H1 (cell line): Measurements from ENCODE around the gene IL6ST. TPM values are rescaled to one million over a fixed set of nuclear protein-coding genes. Genes with fewer than 3 reads are reported as not detected.

Experiments used
- CTCF ChIA-PET: fragments of 300-600 bp; sonication (Branson Sonifier 250); formaldehyde crosslinking; loops from one replicate; lab custom pipeline; 2021; ENCODE audit not compliant: partially characterized antibody; lab: Charles Lee
- POLR2A ChIA-PET: fragments of 300-600 bp; sonication (Branson Sonifier 250); formaldehyde crosslinking; loops from one replicate; lab custom pipeline; 2021; ENCODE audit warnings: inconsistent platforms; ENCODE audit not compliant: partially characterized antibody; lab: Charles Lee
- DNase-seq, 2 experiments: peaks; one replicate each; pipeline versions ENCODE4 v3.0.0 to v3.0.0-alpha.2; 2010 to 2022; ENCODE audit warnings: low spot score in 2 of 2, low read depth in 1 of 2, mixed read lengths in 1 of 2
- FAIRE-seq: peaks from 2 replicates; lab custom pipeline; 2011; peaks lifted over from hg19 to GRCh38; lab: Jason Lieb, UNC
- H2AFZ ChIP-seq: 2 replicates; pipeline ENCODE4 v1.8.1; 2012; ENCODE audit warnings: low read length, inconsistent platforms
- H2AK5ac ChIP-seq: 2 replicates; pipeline ENCODE4 v1.6.1; 2013; ENCODE audit warnings: low read depth, low read length
- H2BK120ac ChIP-seq: replicated peaks from 2 replicates; pipeline ENCODE3; 2013; ENCODE audit warnings: low read depth, low read length, inconsistent platforms
- H2BK12ac ChIP-seq: 2 replicates; pipeline ENCODE4 v1.6.1; 2013; ENCODE audit warnings: low read depth, low read length
- H2BK15ac ChIP-seq: 2 replicates; pipeline ENCODE4 v1.6.1; 2013; ENCODE audit warnings: low read length
- H2BK20ac ChIP-seq: 2 replicates; pipeline ENCODE4 v1.6.1; 2013; ENCODE audit warnings: low read length
- H2BK5ac ChIP-seq: 2 replicates; pipeline ENCODE4 v1.6.1; 2013; ENCODE audit warnings: low read depth, low read length
- H3K14ac ChIP-seq: 2 replicates; pipeline ENCODE4 v1.6.1; 2013; ENCODE audit warnings: inconsistent platforms; ENCODE audit not compliant: insufficient read length
- H3K18ac ChIP-seq: 2 replicates; pipeline ENCODE4 v1.6.1; 2013; ENCODE audit warnings: low read length; ENCODE audit errors: extremely low read depth
- H3K23ac ChIP-seq: 2 replicates; pipeline ENCODE4 v1.6.1; 2013; ENCODE audit warnings: inconsistent platforms; ENCODE audit not compliant: insufficient read length
- H3K23me2 ChIP-seq: 2 replicates; pipeline ENCODE4 v1.6.1; 2013; ENCODE audit warnings: low read depth, low read length
- H3K27ac ChIP-seq: 2 replicates; pipeline ENCODE4 v1.6.1; 2011; ENCODE audit warnings: low read depth, low read length, inconsistent platforms
- H3K27me3 ChIP-seq, 4 experiments: replicated peaks in 1 of 4; 1 replicate in 1 of 4; 2 replicates in 3 of 4; pipeline versions ENCODE4 v1.6.1 to v1.8.1; 2011 to 2013; ENCODE audit warnings: low read length in 3 of 4, mild to moderate bottlenecking in 3 of 4, inconsistent platforms in 2 of 4, mixed read lengths in 2 of 4, moderate library complexity in 1 of 4; ENCODE audit not compliant: control insufficient read depth in 3 of 4, insufficient read depth in 3 of 4; ENCODE audit errors: extremely low read depth in 1 of 4
- H3K36me3 ChIP-seq, 4 experiments: 2 replicates each; pipeline versions ENCODE4 v1.6.1 to v1.8.1; 2011 to 2013; ENCODE audit warnings: mild to moderate bottlenecking in 4 of 4, low read length in 3 of 4, moderate library complexity in 2 of 4, control low read depth in 1 of 4, inconsistent platforms in 1 of 4; ENCODE audit not compliant: insufficient read depth in 4 of 4, control insufficient read depth in 2 of 4
- H3K4ac ChIP-seq: replicated peaks from 2 replicates; pipeline ENCODE3; 2013; ENCODE audit warnings: low read length, low read depth, mixed read lengths, inconsistent platforms; ENCODE audit not compliant: insufficient read length
- H3K4me1 ChIP-seq, 4 experiments: replicated peaks in 1 of 4; 1 replicate in 1 of 4; 2 replicates in 3 of 4; pipeline versions ENCODE4 v1.6.1 to v1.8.1; 2011 to 2013; ENCODE audit warnings: low read length in 3 of 4, inconsistent platforms in 2 of 4, mixed read lengths in 1 of 4; ENCODE audit not compliant: insufficient read depth in 4 of 4, control insufficient read depth in 3 of 4
- H3K4me2 ChIP-seq, 2 experiments: 2 replicates each; pipeline versions ENCODE4 v1.6.1 to v1.8.1; 2011 to 2013; ENCODE audit warnings: low read depth in 2 of 2, low read length in 2 of 2, control low read depth in 1 of 2, inconsistent platforms in 1 of 2, mild to moderate bottlenecking in 1 of 2; ENCODE audit not compliant: insufficient read depth in 1 of 2
- H3K4me3 ChIP-seq, 4 experiments: fragments of 200-600, 300-600 bp in 1 of 4; sonication (generic), shearing (Covaris generic), sonication (Bioruptor Twin) in 1 of 4; 2 replicates each; pipeline versions ENCODE4 v1.5.1 to v1.8.1; 2011 to 2016; ENCODE audit warnings: low read length in 4 of 4, low read depth in 3 of 4, control low read depth in 2 of 4, inconsistent platforms in 2 of 4, mild to moderate bottlenecking in 2 of 4, mixed read lengths in 1 of 4, moderate library complexity in 1 of 4; ENCODE audit not compliant: insufficient read depth in 2 of 4; ENCODE audit errors: extremely low read depth in 1 of 4
- H3K56ac ChIP-seq: replicated peaks from 2 replicates; pipeline ENCODE3; 2013; ENCODE audit warnings: low read depth, mild to moderate bottlenecking, mixed read lengths, low read length, inconsistent platforms; ENCODE audit not compliant: insufficient read length
- H3K79me1 ChIP-seq: 2 replicates; pipeline ENCODE4 v1.6.1; 2013; ENCODE audit warnings: low read depth, low read length, control low read depth
- H3K79me2 ChIP-seq, 2 experiments: 2 replicates each; pipeline versions ENCODE4 v1.6.1 to v1.8.1; 2012 to 2013; ENCODE audit warnings: low read length in 2 of 2, mild to moderate bottlenecking in 2 of 2, inconsistent platforms in 1 of 2; ENCODE audit not compliant: insufficient read depth in 2 of 2, control insufficient read depth in 1 of 2
- H3K9ac ChIP-seq, 4 experiments: replicated peaks in 1 of 4; 1 replicate in 1 of 4; 2 replicates in 3 of 4; pipeline versions ENCODE4 v1.6.1 to v1.8.1; 2011 to 2013; ENCODE audit warnings: low read depth in 3 of 4, low read length in 3 of 4, control low read depth in 2 of 4, mild to moderate bottlenecking in 2 of 4, moderate library complexity in 2 of 4, inconsistent platforms in 1 of 4; ENCODE audit errors: extremely low read depth in 1 of 4
- H3K9me3 ChIP-seq, 2 experiments: 2 replicates each; pipeline versions ENCODE4 v1.6.1 to v1.8.1; 2012 to 2013; ENCODE audit warnings: mild to moderate bottlenecking in 2 of 2, moderate library complexity in 2 of 2, control low read depth in 1 of 2, inconsistent platforms in 1 of 2, low read depth in 1 of 2, low read length in 1 of 2, mixed read lengths in 1 of 2; ENCODE audit not compliant: insufficient read depth in 2 of 2
- H4K20me1 ChIP-seq, 2 experiments: replicated peaks in 1 of 2; 2 replicates each; pipeline versions ENCODE3 to v1.8.1; 2011 to 2013; ENCODE audit warnings: inconsistent platforms in 2 of 2, low read length in 2 of 2, mild to moderate bottlenecking in 1 of 2; ENCODE audit not compliant: insufficient read depth in 2 of 2, control insufficient read depth in 1 of 2
- H4K5ac ChIP-seq: 2 replicates; pipeline ENCODE4 v1.6.1; 2013; ENCODE audit warnings: low read length, low read depth, mixed read lengths, inconsistent platforms; ENCODE audit not compliant: insufficient read length
- H4K8ac ChIP-seq: 2 replicates; pipeline ENCODE4 v1.8.0; 2013; ENCODE audit warnings: mild to moderate bottlenecking, moderate library complexity, low read length, inconsistent platforms; ENCODE audit not compliant: insufficient read depth; ENCODE audit errors: extremely low read depth
- H4K91ac ChIP-seq: replicated peaks from 2 replicates; pipeline ENCODE3; 2013; ENCODE audit warnings: low read length, mixed read lengths, inconsistent platforms; ENCODE audit not compliant: insufficient read length
- ASH2L ChIP-seq: fragments of 200-600, 300-600 bp; sonication (generic); IDR thresholded peaks from one replicate; pipeline ENCODE4 v1.7.1; 2017; ENCODE audit warnings: low read length
- CBX8 ChIP-seq: fragments of 300-800, 300-1000 bp; sonication (generic); IDR thresholded peaks from 2 replicates; pipeline ENCODE4 v1.7.1; 2016; ENCODE audit warnings: low read depth, low read length, borderline replicate concordance
- CEBPB ChIP-seq: IDR thresholded peaks from 2 replicates; pipeline ENCODE4 v1.6.1; 2012; ENCODE audit warnings: low read depth, low read length
- CHD2 ChIP-seq: IDR thresholded peaks from 2 replicates; pipeline ENCODE4 v1.6.1; 2012; ENCODE audit warnings: low read length, improper control_type of control experiment
- CTBP2 ChIP-seq: IDR thresholded peaks from 2 replicates; pipeline ENCODE4 v1.7.0; 2011; ENCODE audit warnings: borderline replicate concordance, mild to moderate bottlenecking, moderate library complexity, mixed read lengths, low read length; ENCODE audit not compliant: insufficient read depth, insufficient read length
- GABPA ChIP-seq: IDR thresholded peaks from 2 replicates; pipeline ENCODE4 v1.6.1; 2011; ENCODE audit warnings: mild to moderate bottlenecking, low read length, moderate library complexity, borderline replicate concordance; ENCODE audit not compliant: insufficient read depth
- HDAC6 ChIP-seq: IDR thresholded peaks from one replicate; pipeline ENCODE4 v1.7.1; 2012; ENCODE audit warnings: low read depth, mild to moderate bottlenecking, inconsistent platforms, low read length, moderate library complexity
- MAFK ChIP-seq: IDR thresholded peaks from 2 replicates; pipeline ENCODE4 v1.6.1; 2012; ENCODE audit warnings: low read depth, mild to moderate bottlenecking, improper control_type of control experiment, low read length
- RBBP5 ChIP-seq: IDR thresholded peaks from 2 replicates; pipeline ENCODE4 v1.7.1; 2012; ENCODE audit warnings: low read depth, mild to moderate bottlenecking, inconsistent platforms, low read length, moderate library complexity, borderline replicate concordance
- RNF2 ChIP-seq: fragments of 200-900, 300-1000 bp; sonication (generic); IDR thresholded peaks from 2 replicates; pipeline ENCODE4 v1.7.1; 2016; ENCODE audit warnings: borderline replicate concordance, low read depth, mild to moderate bottlenecking, antibody characterized with exemption, low read length; ENCODE audit not compliant: poor library complexity, severe bottlenecking; ENCODE audit errors: missing control alignments
- SAP30 ChIP-seq: fragments of 300-600 bp; sonication (generic); IDR thresholded peaks from 2 replicates; pipeline ENCODE4 v1.7.1; 2012; ENCODE audit warnings: low read length, moderate library complexity, mild to moderate bottlenecking, inconsistent platforms; ENCODE audit not compliant: insufficient read depth, insufficient replicate concordance
- TAF1 ChIP-seq: IDR thresholded peaks from 2 replicates; pipeline ENCODE4 v1.6.1; 2011; ENCODE audit warnings: mild to moderate bottlenecking, low read depth, low read length
- TBP ChIP-seq: IDR thresholded peaks from 2 replicates; pipeline ENCODE4 v1.6.1; 2011; ENCODE audit warnings: low read depth, low read length, improper control_type of control experiment
- WGBS, 2 experiments: shearing (Covaris generic) in 1 of 2; methylation state at CpG; one replicate each; pipeline versions ENCODE4 v1.1.6 to v1.1.7; 2013 to 2015; ENCODE audit warnings: low lambda C conversion rate in 2 of 2, mixed read lengths in 2 of 2, inconsistent platforms in 1 of 2, low coverage in 1 of 2, missing lambda C conversion rate in 1 of 2; ENCODE audit not compliant: insufficient replicate concordance in 2 of 2, insufficient coverage in 1 of 2, insufficient read length in 1 of 2; ENCODE audit errors: extremely low coverage in 1 of 2, missing lambda C conversion rate in 1 of 2; 5-methylcytosine and 5-hydroxymethylcytosine counted together
- polyA plus RNA-seq, 7 experiments: library from polyadenylated mRNA; depleted of rRNA in 3 of 7; stranded (reverse) in 5 of 7; unstranded in 2 of 7; fragments of >200 nt in 5 of 7; fragments of 200-250 nt in 2 of 7; gene quantifications; 1 replicate in 5 of 7; 2 replicates in 1 of 7; 4 replicates in 1 of 7; pipeline versions ENCODE4 v1.2.1 to v1.2.3, GENCODE V29; 2011 to 2013; ENCODE audit warnings: missing spikeins in 2 of 7, mixed read lengths in 2 of 7
- total RNA-seq: library from RNA; stranded (reverse); fragmentation: NEBNext Ultra II Directional; extraction: Animal tissue kit (Norgen Biotek cat#: 25700); gene quantifications from 2 replicates; pipeline ENCODE4 v1.2.1, GENCODE V29; 2021

Gene IL6ST
- total and polyA plus RNA-seq, 2 of the 8 experiments (the other 6 are each of a cell fraction or from before 2014, with no cell fraction given), result 1.4 to 11.1 TPM

DNA sequence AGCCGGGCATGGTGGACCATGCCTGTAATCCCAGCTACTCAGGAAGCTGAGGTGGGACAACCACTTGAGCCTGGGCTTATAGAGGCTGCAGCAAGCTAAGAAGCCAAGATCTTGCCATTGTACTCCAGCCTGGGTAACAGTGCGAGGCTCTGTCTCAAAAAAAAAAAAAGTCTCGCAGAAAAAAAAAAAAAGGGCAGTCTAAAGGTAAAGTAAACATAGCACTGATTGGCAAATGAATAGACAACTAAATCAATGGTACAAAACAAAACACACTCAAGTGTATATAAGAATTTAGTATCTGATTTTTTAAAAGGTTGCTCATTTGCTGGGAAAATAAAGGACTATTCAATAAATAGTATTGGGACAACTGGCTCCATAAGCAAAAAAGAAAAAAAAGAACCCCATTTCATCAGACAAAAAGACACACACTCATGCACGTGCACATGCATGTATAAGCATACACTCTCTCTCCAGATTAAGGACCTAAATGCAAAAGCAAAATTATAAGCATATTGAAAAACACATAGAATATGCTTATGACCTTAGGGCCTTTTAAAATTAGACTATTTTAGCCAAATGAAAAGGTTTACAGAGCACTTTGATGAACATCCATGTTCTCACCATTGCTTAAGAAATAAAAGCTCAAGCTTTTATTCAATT lies 5.7 kb downstream of the IL6ST start:
- Histone ChIP-seq H3K18ac (no peak overlapping the region), H3K27me3 (no peaks in the 10 kb centered on the region), H3K14ac (no peak overlapping the region), H3K79me1 (no peaks in the 10 kb centered on the region), H2BK12ac (no peak overlapping the region), H3K4me3 (no peak overlapping the region), H3K56ac (no peak overlapping the region), H2BK5ac (no peak overlapping the region), H2AFZ (no peak overlapping the region), H3K4me2 (no peak overlapping the region), H4K8ac (no peak overlapping the region), H2BK15ac (no peak overlapping the region), H3K79me2 (peaks cover 0 to 18% of the 10 kb centered on the region in 2 experiments; a peak in 1 of 4 replicates), H3K27ac (no peak overlapping the region), H3K4ac (no peak overlapping the region), H3K4me1 (peaks cover 0 to 2% (median 0%) of the 10 kb centered on the region in 4 experiments; a peak in 1 of 7 replicates), H2AK5ac (no peak overlapping the region), H3K23ac (no peak overlapping the region), H4K20me1 (peaks cover 0 to 2% of the 10 kb centered on the region in 2 experiments), H3K23me2 (no peaks in the 10 kb centered on the region), H2BK20ac (no peak overlapping the region), H3K9ac (no peak overlapping the region), H3K36me3 (no peaks in the 10 kb centered on the region), H4K5ac (no peak overlapping the region), H4K91ac (no peak overlapping the region), H3K9me3 (no peaks in the 10 kb centered on the region), H2BK120ac (no peak overlapping the region)
- no peak for TF ChIP-seq CEBPB
- no peak for TF ChIP-seq RNF2
- TF ChIP-seq ASH2L, result no peak
- TF ChIP-seq TAF1, result no peak
- TF ChIP-seq GABPA, result no peak
- TF ChIP-seq CTBP2, result no peak
- TF ChIP-seq HDAC6, result no peak
- no peak for TF ChIP-seq CBX8
- TF ChIP-seq SAP30, result no peak
- no peak for TF ChIP-seq MAFK
- no peak for TF ChIP-seq RBBP5
- TF ChIP-seq CHD2, result no peak
- TF ChIP-seq TBP, result no peak
- CTCF ChIA-PET, result interaction anchor here (1.0 to 1.2 kb wide), 3 partner anchors 18 to 212 kb away, joined by 3 to 4 read pairs (median 4); no protein-coding TSS in a partner anchor
- 93% methylated on average over 4 of the region's 4 CpGs; no CpG with 5 or more reads in 1 of the 2 experiments for WGBS, 2 experiments
- FAIRE-seq (no peak), DNase-seq (no peak)
- POLR2A ChIA-PET, result no interaction called here
